SU-DHL-6 (cell line): ENCODE results near the gene DUSP5.
A peak's percentile ranks its signal among the peaks of the same experiment; 100 is the strongest.

Source experiments
- H2AFZ ChIP-seq: fragments of 200-600 bp; sonication (generic); 2 replicates; pipeline ENCODE4 v1.6.1; 2014; ENCODE audit warnings: low read depth, mild to moderate bottlenecking, moderate library complexity, mixed read lengths, antibody characterized with exemption, low read length; ENCODE audit not compliant: severe bottlenecking
- H3F3A ChIP-seq: fragments of 200-600 bp; shearing (Covaris generic); 2 replicates; pipeline ENCODE4 v1.6.0; 2016; ENCODE audit warnings: antibody characterized with exemption, mild to moderate bottlenecking; ENCODE audit not compliant: insufficient read depth
- H3K27ac ChIP-seq: fragments of 200-600 bp; sonication (generic); 2 replicates; pipeline ENCODE4 v1.5.1; 2016; ENCODE audit warnings: low read depth, mild to moderate bottlenecking, low read length, moderate library complexity, mixed read lengths
- H3K27me3 ChIP-seq: fragments of 200-600 bp; sonication (generic), shearing (Covaris generic); 2 replicates; pipeline ENCODE4 v1.6.0; 2014; ENCODE audit warnings: mild to moderate bottlenecking, low read length
- H3K36me3 ChIP-seq: fragments of 200-600 bp; sonication (generic); 2 replicates; pipeline ENCODE4 v1.6.1; 2014; ENCODE audit warnings: mild to moderate bottlenecking, low read length, mixed read lengths
- H3K4me2 ChIP-seq: fragments of 300-600, 200-600 bp; shearing (Covaris generic), sonication (generic); 2 replicates; pipeline ENCODE4 v1.6.0; 2014; ENCODE audit warnings: low read length, low read depth, mild to moderate bottlenecking; ENCODE audit not compliant: poor library complexity, severe bottlenecking
- H3K4me3 ChIP-seq: fragments of 200-600 bp; sonication (generic); 2 replicates; pipeline ENCODE4 v1.5.1; 2014; ENCODE audit warnings: antibody characterized with exemption, low read length, mild to moderate bottlenecking, mixed read lengths; ENCODE audit not compliant: insufficient read depth, poor library complexity, severe bottlenecking
- H3K79me2 ChIP-seq: fragments of 200-600 bp; sonication (generic); 2 replicates; pipeline ENCODE4 v1.6.1; 2014; ENCODE audit warnings: mild to moderate bottlenecking, low read length, moderate library complexity; ENCODE audit not compliant: insufficient read depth
- H3K9ac ChIP-seq: fragments of 200-600 bp; sonication (generic); 2 replicates; pipeline ENCODE4 v1.7.0; 2014; ENCODE audit warnings: mild to moderate bottlenecking, low read length
- H3K9me2 ChIP-seq: fragments of 200-600 bp; sonication (generic); replicated peaks from 2 replicates; pipeline ENCODE4 v1.6.1; 2014; ENCODE audit warnings: low read length; ENCODE audit not compliant: insufficient read depth
- H3K9me3 ChIP-seq: fragments of 200-600 bp; sonication (generic); 2 replicates; pipeline ENCODE4 v1.6.1; 2014; ENCODE audit warnings: low read length, mixed read lengths; ENCODE audit not compliant: insufficient read depth
- H4K20me1 ChIP-seq: fragments of 200-600 bp; sonication (generic); 2 replicates; pipeline ENCODE4 v1.6.1; 2014; ENCODE audit warnings: low read depth, mild to moderate bottlenecking, antibody characterized with exemption, low read length, moderate library complexity, mixed read lengths
- EZH2phosphoT487 ChIP-seq: fragments of 200-600 bp; sonication (generic), shearing (Covaris generic); conservative IDR thresholded peaks from 2 replicates; pipeline ENCODE4 v1.6.1; 2018; ENCODE audit warnings: mild to moderate bottlenecking, antibody characterized with exemption, low read length, moderate library complexity, mixed read lengths
- TF ChIP-seq, protein P1 (sequence below): fragments of 200-600 bp; sonication (generic); IDR thresholded peaks from one replicate; pipeline ENCODE4 v1.5.1; 2017; ENCODE audit warnings: antibody characterized with exemption, mild to moderate bottlenecking, low read length, moderate library complexity; ENCODE audit not compliant: insufficient read depth, poor library complexity, severe bottlenecking

Gene DUSP5

DNA sequence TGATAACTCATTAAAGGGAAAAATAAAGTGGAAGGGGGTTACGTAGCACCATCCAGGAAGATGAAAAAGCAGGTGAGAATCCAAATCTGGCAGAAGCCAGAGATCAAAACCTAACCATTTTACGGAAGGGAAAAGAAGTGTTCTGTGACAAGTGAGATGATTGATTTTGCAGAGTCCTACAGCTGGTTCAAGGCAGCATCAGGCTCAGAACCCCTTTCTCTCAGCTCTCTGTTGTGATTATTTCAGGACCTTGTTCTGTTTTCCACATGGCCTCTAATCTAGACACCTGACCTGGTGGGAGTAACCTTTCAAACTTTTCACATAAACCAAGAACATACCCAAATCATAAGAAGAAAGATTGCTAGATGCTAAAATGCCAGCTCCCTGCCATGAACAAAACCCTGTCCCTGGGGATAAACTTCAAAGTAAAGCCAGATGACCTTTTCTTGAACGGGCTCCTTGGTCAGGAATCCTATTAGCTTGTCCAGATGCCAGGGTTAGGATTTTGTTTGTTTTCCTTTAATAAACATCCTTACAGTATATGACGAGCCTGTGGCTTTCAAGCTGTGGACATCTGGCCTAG, 5.9 kb downstream of the DUSP5 start:
- H3K36me3 ChIP-seq: no peaks in the 10 kb centered on the region
- no peak overlapping the region for H3K9ac ChIP-seq
- H3K79me2 ChIP-seq: peaks cover 2% of the 10 kb centered on the region; the same call in 1 of the 2 replicates
- TF ChIP-seq EZH2phosphoT487: no peak
- TF ChIP-seq, protein P1, sequence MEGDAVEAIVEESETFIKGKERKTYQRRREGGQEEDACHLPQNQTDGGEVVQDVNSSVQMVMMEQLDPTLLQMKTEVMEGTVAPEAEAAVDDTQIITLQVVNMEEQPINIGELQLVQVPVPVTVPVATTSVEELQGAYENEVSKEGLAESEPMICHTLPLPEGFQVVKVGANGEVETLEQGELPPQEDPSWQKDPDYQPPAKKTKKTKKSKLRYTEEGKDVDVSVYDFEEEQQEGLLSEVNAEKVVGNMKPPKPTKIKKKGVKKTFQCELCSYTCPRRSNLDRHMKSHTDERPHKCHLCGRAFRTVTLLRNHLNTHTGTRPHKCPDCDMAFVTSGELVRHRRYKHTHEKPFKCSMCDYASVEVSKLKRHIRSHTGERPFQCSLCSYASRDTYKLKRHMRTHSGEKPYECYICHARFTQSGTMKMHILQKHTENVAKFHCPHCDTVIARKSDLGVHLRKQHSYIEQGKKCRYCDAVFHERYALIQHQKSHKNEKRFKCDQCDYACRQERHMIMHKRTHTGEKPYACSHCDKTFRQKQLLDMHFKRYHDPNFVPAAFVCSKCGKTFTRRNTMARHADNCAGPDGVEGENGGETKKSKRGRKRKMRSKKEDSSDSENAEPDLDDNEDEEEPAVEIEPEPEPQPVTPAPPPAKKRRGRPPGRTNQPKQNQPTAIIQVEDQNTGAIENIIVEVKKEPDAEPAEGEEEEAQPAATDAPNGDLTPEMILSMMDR: no peak
- H3K9me3 ChIP-seq: no peaks in the 10 kb centered on the region
- peaks cover 5% of the 10 kb centered on the region; the same call in 1 of the 2 replicates for H4K20me1 ChIP-seq
- H3K9me2 ChIP-seq: no peaks in the 10 kb centered on the region
- no peaks in the 10 kb centered on the region for H3F3A ChIP-seq
- H3K4me3 ChIP-seq: no peak overlapping the region
- no peak overlapping the region for H2AFZ ChIP-seq
- no peak overlapping the region for H3K27ac ChIP-seq
- H3K4me2 ChIP-seq: peak overlapping the region; percentile 6
- no peaks in the 10 kb centered on the region for H3K27me3 ChIP-seq

DNA sequence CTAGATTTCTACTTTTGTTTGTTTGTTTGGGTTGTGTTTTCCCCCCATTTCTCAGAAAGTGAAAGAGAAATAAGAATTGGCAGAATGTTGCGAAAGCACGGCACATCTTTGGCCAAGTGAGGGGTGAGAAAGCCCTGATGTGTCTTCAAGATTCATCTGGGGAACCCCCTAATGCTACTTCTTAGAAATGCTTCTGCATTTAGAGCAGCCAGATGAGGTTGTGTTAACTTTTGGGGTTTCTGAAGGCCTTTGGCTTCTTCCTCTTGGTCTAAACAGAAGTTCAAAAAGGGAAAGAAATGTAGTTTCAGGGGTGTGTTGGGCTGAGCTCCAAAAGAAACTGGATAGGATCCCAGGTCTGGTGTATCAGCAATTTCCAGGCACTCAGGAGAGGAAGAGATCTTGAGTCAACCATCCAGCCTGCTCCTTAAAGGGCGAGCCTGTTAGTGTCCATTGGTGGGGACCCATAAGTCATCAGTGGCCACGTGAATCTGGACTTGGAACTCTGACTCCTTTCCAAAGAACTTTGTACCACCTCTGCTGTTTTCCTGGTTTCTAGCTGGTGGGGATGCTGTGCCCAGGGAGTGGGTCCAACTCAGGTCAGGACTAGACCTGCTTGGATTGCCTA, 6.5 kb downstream of the DUSP5 start:
- Histone ChIP-seq H3K4me2 (no peak overlapping the region), H3K4me3 (no peak overlapping the region), H3K9me3 (no peaks in the 10 kb centered on the region), H3K9me2 (no peaks in the 10 kb centered on the region), H3K27ac (no peak overlapping the region), H2AFZ (no peak overlapping the region), H3K79me2 (no peaks in the 10 kb centered on the region), H3K9ac (no peak overlapping the region), H3K27me3 (no peaks in the 10 kb centered on the region), H3F3A (no peaks in the 10 kb centered on the region), H4K20me1 (peaks cover 2% of the 10 kb centered on the region; the same call in 1 of the 2 replicates), H3K36me3 (no peaks in the 10 kb centered on the region)
- no peak for TF ChIP-seq EZH2phosphoT487

DNA sequence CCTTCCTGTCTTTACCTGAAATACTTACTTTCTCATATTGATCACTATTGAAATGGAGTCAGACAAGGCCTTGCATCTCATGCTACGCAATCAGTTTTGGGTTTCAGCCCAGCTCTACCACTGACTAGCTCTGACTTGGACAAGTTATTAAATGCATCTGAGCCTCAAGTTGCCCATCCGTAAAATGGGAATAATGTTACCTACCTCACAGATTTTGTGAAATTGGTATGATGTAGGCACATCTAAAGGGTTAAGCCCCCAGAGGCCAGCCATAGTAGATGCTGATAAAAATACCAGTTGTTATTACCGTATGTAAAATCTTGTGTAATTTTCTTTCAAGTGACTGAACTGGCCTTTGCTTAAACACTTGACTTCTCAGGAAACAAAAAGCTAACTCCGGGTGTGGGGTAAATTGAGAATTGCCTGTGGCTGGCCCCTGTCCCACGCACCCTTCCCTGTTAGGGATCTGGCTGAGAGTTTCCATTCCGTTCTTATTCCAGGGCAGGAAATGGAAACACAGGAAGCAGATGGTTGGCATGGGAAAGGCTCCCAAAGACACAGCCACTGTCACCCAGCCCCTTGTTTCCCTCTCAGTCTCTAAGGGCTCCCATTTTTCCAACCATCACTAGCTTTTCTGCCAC, 7.5 kb downstream of the DUSP5 start:
- H3K4me2 ChIP-seq: no peak overlapping the region
- no peak overlapping the region for H3K27ac ChIP-seq
- no peak overlapping the region for H2AFZ ChIP-seq
- H3K27me3 ChIP-seq: no peaks in the 10 kb centered on the region
- no peak overlapping the region for H3K9ac ChIP-seq
- no peak overlapping the region for H3K4me3 ChIP-seq
- no peaks in the 10 kb centered on the region for H3K9me3 ChIP-seq
- H3K36me3 ChIP-seq: no peaks in the 10 kb centered on the region
- no peaks in the 10 kb centered on the region for H3K9me2 ChIP-seq
- no peaks in the 10 kb centered on the region for H3K79me2 ChIP-seq
- H4K20me1 ChIP-seq: no peaks in the 10 kb centered on the region; the same call in 1 of the 2 replicates
- no peaks in the 10 kb centered on the region for H3F3A ChIP-seq
- no peak for TF ChIP-seq EZH2phosphoT487
- TF ChIP-seq, protein P1: no peak

DNA sequence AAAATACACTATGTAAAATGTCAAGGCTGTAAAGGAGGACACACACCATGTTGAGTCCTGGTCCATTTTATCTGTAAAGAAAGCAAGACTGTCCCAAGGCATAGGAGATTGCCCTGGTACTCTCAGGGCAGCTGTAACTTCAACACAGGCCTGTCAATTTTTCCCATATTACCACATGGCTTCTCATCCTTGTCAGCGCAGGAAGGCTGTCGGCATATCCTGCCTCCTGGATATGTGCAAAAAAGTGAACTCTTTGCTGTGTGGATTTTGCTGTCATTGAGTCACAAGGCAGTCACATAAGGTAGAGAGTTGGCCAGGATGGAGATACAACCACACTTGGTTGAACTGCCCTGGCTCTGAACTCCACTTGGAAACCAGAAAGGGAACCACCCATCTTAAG, 8.7 kb downstream of the DUSP5 start:
- Histone ChIP-seq H4K20me1 (no peaks in the 10 kb centered on the region; the same call in 1 of the 2 replicates), H3K79me2 (no peaks in the 10 kb centered on the region), H2AFZ (no peak overlapping the region), H3K27ac (no peak overlapping the region), H3K4me3 (no peak overlapping the region), H3K9me2 (no peaks in the 10 kb centered on the region), H3K4me2 (no peak overlapping the region), H3K9ac (no peak overlapping the region), H3F3A (no peaks in the 10 kb centered on the region), H3K9me3 (no peaks in the 10 kb centered on the region), H3K27me3 (no peaks in the 10 kb centered on the region), H3K36me3 (no peaks in the 10 kb centered on the region)
- TF ChIP-seq, protein P1: no peak
- no peak for TF ChIP-seq EZH2phosphoT487
